Measurements from ENCODE around the gene RPS6KB2. TPM values are rescaled to one million over a fixed set of nuclear protein-coding genes. Genes with fewer than 3 reads are reported as not detected.

The RPS6KB2 gene
- total RNA-seq, 1 experiment from 2014 or later = 116 TPM

- TF ChIP-seq, protein P1, sequence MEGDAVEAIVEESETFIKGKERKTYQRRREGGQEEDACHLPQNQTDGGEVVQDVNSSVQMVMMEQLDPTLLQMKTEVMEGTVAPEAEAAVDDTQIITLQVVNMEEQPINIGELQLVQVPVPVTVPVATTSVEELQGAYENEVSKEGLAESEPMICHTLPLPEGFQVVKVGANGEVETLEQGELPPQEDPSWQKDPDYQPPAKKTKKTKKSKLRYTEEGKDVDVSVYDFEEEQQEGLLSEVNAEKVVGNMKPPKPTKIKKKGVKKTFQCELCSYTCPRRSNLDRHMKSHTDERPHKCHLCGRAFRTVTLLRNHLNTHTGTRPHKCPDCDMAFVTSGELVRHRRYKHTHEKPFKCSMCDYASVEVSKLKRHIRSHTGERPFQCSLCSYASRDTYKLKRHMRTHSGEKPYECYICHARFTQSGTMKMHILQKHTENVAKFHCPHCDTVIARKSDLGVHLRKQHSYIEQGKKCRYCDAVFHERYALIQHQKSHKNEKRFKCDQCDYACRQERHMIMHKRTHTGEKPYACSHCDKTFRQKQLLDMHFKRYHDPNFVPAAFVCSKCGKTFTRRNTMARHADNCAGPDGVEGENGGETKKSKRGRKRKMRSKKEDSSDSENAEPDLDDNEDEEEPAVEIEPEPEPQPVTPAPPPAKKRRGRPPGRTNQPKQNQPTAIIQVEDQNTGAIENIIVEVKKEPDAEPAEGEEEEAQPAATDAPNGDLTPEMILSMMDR (IDR thresholded peaks at IDR 0.05; ENCODE audit: insufficient read depth in 1 of 2, low read depth in 1 of 2, low read length in 1 of 2, severe bottlenecking in 1 of 2, unreplicated experiment in 1 of 2) = no peak
- no TSS peak for BruUV-seq (replicated peaks)
- Mint-ChIP-seq H3K4me1 (ENCODE audit: low read depth, unreplicated experiment) (no peaks in the 10 kb centered on the region), H3K9me3 (ENCODE audit: unreplicated experiment) (no peaks in the 10 kb centered on the region), H3K4me3 (ENCODE audit: unreplicated experiment) (no peak overlapping the region), H3K27me3 (ENCODE audit: insufficient read depth, unreplicated experiment) (no peaks in the 10 kb centered on the region), H3K36me3 (ENCODE audit: insufficient read depth, unreplicated experiment) (peaks cover 66% of the 10 kb centered on the region), H3K27ac (ENCODE audit: unreplicated experiment) (peak overlapping the region; percentile 50)
- H3K27me3 ChIP-seq (replicated peaks; ENCODE audit: control insufficient read depth, insufficient read depth, low read length) = no peaks in the 10 kb centered on the region
- POLR2A ChIA-PET = interaction anchor here (0.5 kb wide), 1 partner anchor 12 kb away, joined by 3 read pairs; the partner anchor contains the start of gene CORO1B
- peaks cover 13% of the 10 kb centered on the region for H3K36me3 ChIP-seq (ENCODE audit: control insufficient read depth, insufficient read depth, low read length)
- DNase-seq = no peak
- intact Hi-C loops (cut with micrococcal nuclease; ENCODE audit: unreplicated experiment) = no loop called here
- peaks cover 4% of the 10 kb centered on the region; the same call in 1 of the 2 replicates for H3K4me1 ChIP-seq
- CTCF ChIA-PET = no interaction called here
- no peak overlapping the region for H3K4me3 ChIP-seq (ENCODE audit: low read depth, low read length)
- H3K9me3 ChIP-seq = no peaks in the 10 kb centered on the region
These were observed 3.3 kb downstream of the RPS6KB2 start for GRCh38 chr11:67431346-67432249.

- DNase-seq = no peak
- Mint-ChIP-seq H3K27me3 (ENCODE audit: insufficient read depth, unreplicated experiment) (no peaks in the 10 kb centered on the region), H3K4me1 (ENCODE audit: low read depth, unreplicated experiment) (no peaks in the 10 kb centered on the region), H3K27ac (ENCODE audit: unreplicated experiment) (no peak overlapping the region), H3K4me3 (ENCODE audit: unreplicated experiment) (no peak overlapping the region), H3K36me3 (ENCODE audit: insufficient read depth, unreplicated experiment) (peaks cover 76% of the 10 kb centered on the region), H3K9me3 (ENCODE audit: unreplicated experiment) (no peaks in the 10 kb centered on the region)
- Histone ChIP-seq H3K4me3 (ENCODE audit: low read depth, low read length) (no peak overlapping the region), H3K4me1 (peaks cover 4% of the 10 kb centered on the region; the same call in 1 of the 2 replicates), H3K36me3 (ENCODE audit: control insufficient read depth, insufficient read depth, low read length) (peaks cover 17% of the 10 kb centered on the region), H3K27me3 (replicated peaks; ENCODE audit: control insufficient read depth, insufficient read depth, low read length) (no peaks in the 10 kb centered on the region), H3K9me3 (no peaks in the 10 kb centered on the region)
- CTCF ChIA-PET = no interaction called here
- no TSS peak for BruUV-seq (replicated peaks)
- intact Hi-C loops (cut with micrococcal nuclease; ENCODE audit: unreplicated experiment) = no loop called here
- POLR2A ChIA-PET = no interaction called here
- TF ChIP-seq, protein P1 (IDR thresholded peaks at IDR 0.05; ENCODE audit: insufficient read depth in 1 of 2, low read depth in 1 of 2, low read length in 1 of 2, severe bottlenecking in 1 of 2, unreplicated experiment in 1 of 2) = no peak
These were observed 4.5 kb downstream of the RPS6KB2 start for GRCh38 chr11:67432655-67433349.

DNA sequence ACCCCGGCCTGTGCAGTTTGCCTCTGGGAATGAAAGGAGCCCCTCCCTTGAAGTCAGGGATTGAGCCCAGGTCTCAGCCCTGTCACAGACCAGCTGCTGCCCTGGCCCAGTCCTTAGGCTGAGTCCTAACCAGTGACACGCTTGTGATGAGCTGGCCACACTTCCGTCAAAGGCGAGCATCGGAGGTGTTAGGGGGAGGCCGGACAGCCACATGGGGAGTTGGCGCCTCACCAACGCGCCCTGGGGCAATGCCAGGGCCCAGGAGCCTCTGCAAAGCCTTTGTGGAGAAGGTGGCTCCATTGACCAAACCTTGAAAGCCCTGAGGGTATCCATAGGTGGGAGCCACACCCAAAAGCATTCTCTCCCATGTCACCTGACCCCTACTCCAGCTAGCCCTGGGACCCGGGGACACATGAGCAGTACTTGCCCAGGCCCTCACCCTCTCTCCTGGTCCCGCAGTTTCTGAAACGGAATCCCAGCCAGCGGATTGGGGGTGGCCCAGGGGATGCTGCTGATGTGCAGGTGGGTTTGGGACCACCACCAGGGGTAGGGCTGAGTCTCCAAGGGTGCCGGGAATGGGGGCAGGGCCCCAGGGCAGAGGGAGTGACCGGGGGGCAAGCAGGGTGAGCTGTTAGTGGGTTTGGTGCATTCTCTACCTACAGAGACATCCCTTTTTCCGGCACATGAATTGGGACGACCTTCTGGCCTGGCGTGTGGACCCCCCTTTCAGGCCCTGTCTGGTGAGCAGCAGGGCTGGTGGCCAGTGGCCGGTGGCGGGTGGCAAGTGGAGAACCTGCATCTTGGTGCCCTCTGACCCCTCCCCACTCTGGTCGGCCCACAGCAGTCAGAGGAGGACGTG is 5.5 kb downstream of the RPS6KB2 start:
- ChIA-PET POLR2A (interaction anchor here (0.6 kb wide), 1 partner anchor 32 kb away, joined by 6 read pairs; the partner anchor contains the start of gene PPP1CA), CTCF (no interaction called here)
- Histone ChIP-seq H3K4me1 (peaks cover 4% of the 10 kb centered on the region; the same call in 1 of the 2 replicates), H3K4me3 (ENCODE audit: low read depth, low read length) (no peak overlapping the region), H3K27me3 (replicated peaks; ENCODE audit: control insufficient read depth, insufficient read depth, low read length) (no peaks in the 10 kb centered on the region), H3K9me3 (no peaks in the 10 kb centered on the region), H3K36me3 (ENCODE audit: control insufficient read depth, insufficient read depth, low read length) (peaks cover 17% of the 10 kb centered on the region)
- Mint-ChIP-seq H3K36me3 (ENCODE audit: insufficient read depth, unreplicated experiment) (peaks cover 76% of the 10 kb centered on the region), H3K27me3 (ENCODE audit: insufficient read depth, unreplicated experiment) (no peaks in the 10 kb centered on the region), H3K9me3 (ENCODE audit: unreplicated experiment) (no peaks in the 10 kb centered on the region), H3K4me3 (ENCODE audit: unreplicated experiment) (no peak overlapping the region), H3K4me1 (ENCODE audit: low read depth, unreplicated experiment) (no peaks in the 10 kb centered on the region), H3K27ac (ENCODE audit: unreplicated experiment) (no peak overlapping the region)
- TF ChIP-seq, protein P1 (IDR thresholded peaks at IDR 0.05; ENCODE audit: insufficient read depth in 1 of 2, low read depth in 1 of 2, low read length in 1 of 2, severe bottlenecking in 1 of 2, unreplicated experiment in 1 of 2) = no peak
- BruUV-seq (replicated peaks) = no TSS peak
- intact Hi-C loops (cut with micrococcal nuclease; ENCODE audit: unreplicated experiment) = no loop called here
- DNase-seq = no peak
